Activated naive CD8-positive, alpha-beta T cell treated with anti-CD3 and anti-CD28 coated beads, Interleukin-2, amount 10 ng/mL, durations not matched to agents 7 days and 5 days (primary cell): Measurements from ENCODE around the gene ERVV-1. TPM values are rescaled to one million over a fixed set of nuclear protein-coding genes. Genes with fewer than 3 reads are reported as not detected.

ENCODE experiments used
- ATAC-seq: fragments of 150-1000 bp; cut with Tn5 transposase; one replicate; pipeline ENCODE4 v1.10.0; 2021; ENCODE audit warnings: low read depth, moderate library complexity
- POLR2A ChIA-PET: fragments of 350-600 bp; sonication (Branson Sonifier 250); formaldehyde crosslinking; loops from one replicate; lab custom pipeline; 2021; ENCODE audit warnings: antibody characterized with exemption; lab: Charles Lee
- DNase-seq: peaks from one replicate; pipeline ENCODE4 v3.0.0; 2021
- H3K27ac Mint-ChIP-seq: one replicate; pipeline ENCODE4 v1.8.0; 2022; ENCODE audit warnings: mild to moderate bottlenecking, mixed read lengths
- H3K27me3 Mint-ChIP-seq: one replicate; pipeline ENCODE4 v1.8.0; 2022; ENCODE audit warnings: mild to moderate bottlenecking, moderate library complexity, mixed read lengths
- H3K36me3 Mint-ChIP-seq: one replicate; pipeline ENCODE4 v1.8.0; 2021; ENCODE audit warnings: mild to moderate bottlenecking, mixed read lengths
- H3K4me1 Mint-ChIP-seq: one replicate; pipeline ENCODE4 v1.8.0; 2021; ENCODE audit warnings: mixed read lengths
- H3K4me3 Mint-ChIP-seq: one replicate; pipeline ENCODE4 v1.8.0; 2022; ENCODE audit warnings: mild to moderate bottlenecking, moderate library complexity, mixed read lengths
- H3K9me3 Mint-ChIP-seq: one replicate; pipeline ENCODE4 v1.8.0; 2021; ENCODE audit warnings: mixed read lengths
- total RNA-seq, 2 experiments: library from RNA; stranded (reverse); gene quantifications; one replicate each; pipeline ENCODE4 v1.2.3, GENCODE V29; 2021

ERVV-1 gene
- total RNA-seq, 2 experiments from 2014 or later = not detected

DNA sequence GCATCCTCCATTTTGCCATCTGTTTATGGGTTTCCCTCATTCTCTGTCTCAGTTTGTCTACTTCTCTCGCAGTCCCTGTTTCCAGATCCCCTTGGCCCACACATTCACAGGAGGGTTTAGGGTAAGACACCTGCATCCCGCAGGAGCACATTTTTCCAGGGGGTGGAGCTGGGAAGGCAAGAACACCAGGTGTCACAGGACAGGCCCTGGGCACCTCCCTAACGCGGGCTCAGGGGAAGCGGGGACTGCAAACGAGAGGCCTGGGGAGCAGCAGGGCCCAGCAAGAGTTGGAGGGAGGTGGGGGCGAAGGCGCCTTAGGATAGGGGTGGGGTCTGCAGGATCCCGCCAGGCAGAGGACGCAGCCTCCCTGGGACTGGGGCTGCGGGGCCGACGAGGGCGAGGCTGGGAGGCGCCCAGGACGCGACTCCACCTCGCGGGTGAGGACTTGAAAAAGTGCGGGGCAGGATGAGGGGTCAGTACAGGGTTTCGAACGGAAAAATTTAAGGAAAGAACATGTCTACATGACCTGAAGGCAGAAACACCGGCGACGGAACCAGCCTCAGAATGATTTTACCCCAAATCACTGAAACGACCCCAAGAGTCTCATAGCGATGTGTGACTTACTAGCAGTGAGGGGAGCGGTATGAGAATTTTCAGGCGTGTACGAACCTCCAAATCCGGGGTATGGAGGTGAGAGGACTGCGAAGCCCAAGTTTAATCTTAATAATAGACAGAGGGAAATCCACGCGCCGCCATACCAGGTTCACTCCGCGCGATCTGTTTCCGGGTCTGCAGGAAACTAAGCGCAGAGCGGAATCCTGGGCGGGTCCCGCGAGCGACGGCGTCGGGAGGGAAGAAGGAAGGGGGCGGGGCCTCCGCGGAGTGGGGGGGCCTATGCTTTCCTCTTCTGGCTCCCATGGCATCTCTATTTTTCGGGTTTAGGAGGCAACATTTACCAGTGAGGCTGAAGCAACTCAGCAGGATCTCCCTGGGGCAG lies 23.7 kb downstream of the ERVV-1 start:
- H3K36me3 Mint-ChIP-seq = peaks cover 6% of the 10 kb centered on the region
- peak overlapping the region; percentile 13 for H3K4me3 Mint-ChIP-seq
- ATAC-seq (peak; percentile 70), DNase-seq (peak; percentile 60)
- H3K27ac Mint-ChIP-seq = no peak overlapping the region
- H3K9me3 Mint-ChIP-seq = peaks cover 29% of the 10 kb centered on the region
- H3K4me1 Mint-ChIP-seq = no peaks in the 10 kb centered on the region
- H3K27me3 Mint-ChIP-seq = no peaks in the 10 kb centered on the region
- POLR2A ChIA-PET = no interaction called here

DNA sequence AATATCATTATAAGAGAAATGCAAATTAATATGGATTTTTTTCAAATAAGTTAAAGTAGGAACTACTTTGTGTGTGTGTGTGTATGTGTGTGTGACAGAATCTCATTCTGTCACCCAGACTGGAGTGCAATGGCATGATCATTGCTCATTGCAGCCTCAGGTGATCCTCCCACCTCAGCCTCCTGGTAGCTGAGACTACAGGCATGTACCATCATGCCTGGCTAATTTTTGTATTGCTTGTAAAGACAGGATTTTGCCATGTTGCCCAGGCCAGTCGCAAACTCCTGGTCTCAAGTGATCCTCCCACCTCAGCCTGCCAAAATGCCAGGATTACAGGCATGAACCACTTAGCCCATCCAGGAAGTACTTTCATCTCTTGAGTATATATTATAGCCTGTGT lies 27.6 kb downstream of the ERVV-1 start:
- Mint-ChIP-seq H3K27ac (no peak overlapping the region), H3K4me3 (no peak overlapping the region), H3K9me3 (peaks cover 27% of the 10 kb centered on the region), H3K4me1 (no peaks in the 10 kb centered on the region), H3K36me3 (peaks cover 7% of the 10 kb centered on the region), H3K27me3 (no peaks in the 10 kb centered on the region)
- DNase-seq = no peak
- POLR2A ChIA-PET = no interaction called here
- no peak for ATAC-seq

DNA sequence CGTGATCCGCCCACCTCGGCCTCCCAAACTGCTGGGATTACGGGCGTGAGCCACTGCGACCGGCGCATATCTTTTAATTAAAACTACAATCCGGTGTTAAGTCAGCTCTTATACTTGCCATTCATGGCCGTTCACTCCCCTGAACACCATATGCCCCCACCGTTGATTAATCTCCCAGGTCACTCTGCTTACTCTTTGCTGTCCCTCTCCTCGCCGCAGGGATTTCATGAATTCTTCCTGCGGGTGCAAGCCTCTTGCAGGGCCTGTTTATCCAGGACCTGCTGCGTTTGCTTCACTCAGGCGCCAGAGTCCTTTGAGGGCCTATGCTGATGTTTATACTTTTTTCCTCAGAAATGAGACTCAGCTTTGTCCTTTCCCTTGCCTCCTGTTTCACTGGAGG lies 31.8 kb downstream of the ERVV-1 start:
- ATAC-seq (no peak), DNase-seq (no peak)
- no peaks in the 10 kb centered on the region for H3K27me3 Mint-ChIP-seq
- H3K36me3 Mint-ChIP-seq = peaks cover 2% of the 10 kb centered on the region
- H3K9me3 Mint-ChIP-seq = peaks cover 19% of the 10 kb centered on the region
- no peaks in the 10 kb centered on the region for H3K4me1 Mint-ChIP-seq
- H3K4me3 Mint-ChIP-seq = no peak overlapping the region
- H3K27ac Mint-ChIP-seq = no peak overlapping the region
- POLR2A ChIA-PET = no interaction called here

DNA sequence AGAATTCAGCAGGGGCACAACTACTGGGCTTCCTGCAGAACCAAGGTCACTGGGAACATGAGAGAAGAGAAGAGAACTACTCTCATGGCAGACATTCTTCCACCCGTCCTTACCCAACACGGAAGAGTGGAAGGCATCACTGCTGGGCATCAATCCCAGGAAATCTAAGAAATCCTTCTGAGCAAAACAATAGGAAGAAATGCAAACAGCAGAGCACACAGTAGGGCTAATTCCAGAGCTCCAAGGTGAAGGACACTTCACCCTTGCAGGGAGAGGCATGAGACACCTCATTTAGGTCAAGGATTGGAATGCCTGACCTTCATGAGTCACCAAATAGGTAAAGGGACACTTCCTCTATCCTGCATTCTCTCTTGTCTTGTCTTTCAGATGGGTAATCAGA lies 33.7 kb downstream of the ERVV-1 start:
- POLR2A ChIA-PET = no interaction called here
- H3K4me1 Mint-ChIP-seq = no peaks in the 10 kb centered on the region
- DNase-seq (no peak), ATAC-seq (no peak)
- H3K27ac Mint-ChIP-seq = no peak overlapping the region
- H3K36me3 Mint-ChIP-seq = peaks cover 2% of the 10 kb centered on the region
- peaks cover 21% of the 10 kb centered on the region for H3K9me3 Mint-ChIP-seq
- H3K4me3 Mint-ChIP-seq = no peak overlapping the region
- H3K27me3 Mint-ChIP-seq = no peaks in the 10 kb centered on the region

DNA sequence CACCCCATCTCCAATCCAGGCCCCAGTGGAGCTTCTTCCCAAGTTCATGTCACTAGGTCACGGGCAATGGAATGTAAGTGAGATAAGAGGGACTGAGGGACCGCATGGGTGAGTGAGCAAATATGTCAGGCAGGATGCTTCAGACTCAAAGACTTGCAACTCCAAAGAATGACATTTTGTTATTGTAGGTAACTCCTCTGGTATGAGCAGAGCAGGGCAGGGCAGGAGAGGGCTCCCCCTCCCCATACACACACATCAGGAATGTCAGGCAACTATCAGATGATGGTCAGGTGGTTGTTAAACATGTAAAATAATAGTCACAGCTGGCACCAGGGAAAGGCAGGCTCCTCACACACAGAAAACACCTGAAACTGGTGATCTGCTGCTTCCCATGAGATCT lies 41.4 kb downstream of the ERVV-1 start:
- H3K4me3 Mint-ChIP-seq = no peak overlapping the region
- peaks cover 4% of the 10 kb centered on the region for H3K36me3 Mint-ChIP-seq
- H3K9me3 Mint-ChIP-seq = peaks cover 26% of the 10 kb centered on the region
- ATAC-seq (no peak), DNase-seq (no peak)
- POLR2A ChIA-PET = no interaction called here
- H3K4me1 Mint-ChIP-seq = peaks cover 2% of the 10 kb centered on the region
- no peak overlapping the region for H3K27ac Mint-ChIP-seq
- peaks cover 8% of the 10 kb centered on the region for H3K27me3 Mint-ChIP-seq

DNA sequence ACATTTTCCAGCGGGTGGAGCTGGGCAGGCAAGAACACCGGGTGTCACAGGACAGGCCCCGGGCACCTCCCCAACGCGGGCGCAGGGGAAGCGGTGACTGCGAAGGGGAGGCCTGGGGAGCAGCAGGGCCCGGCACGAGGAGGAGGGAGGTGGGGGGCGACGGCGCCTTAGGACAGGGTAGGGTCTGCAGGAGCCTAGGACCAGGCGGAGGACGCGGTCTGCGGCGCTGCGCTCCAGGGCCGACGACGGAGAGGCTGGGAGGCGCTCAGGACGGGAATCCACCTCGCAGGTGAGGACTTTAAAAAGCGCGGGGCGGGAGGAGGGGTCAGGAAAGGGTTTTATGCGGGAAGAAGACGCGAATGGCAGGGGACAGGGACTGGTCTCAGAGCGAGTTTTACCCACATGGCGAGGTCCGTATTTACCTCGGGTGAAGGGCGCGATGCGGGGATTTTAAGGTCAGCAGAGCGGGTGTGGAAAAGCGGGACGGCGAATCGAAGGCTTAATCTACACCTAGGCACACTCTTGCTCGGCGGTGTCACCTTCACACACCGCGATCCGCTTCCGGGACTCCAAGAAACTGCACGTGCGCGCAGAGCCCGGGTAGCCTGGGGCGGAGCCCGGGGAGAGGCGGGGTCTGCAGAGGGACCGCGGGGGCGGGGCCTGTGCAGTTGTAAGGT lies 44.3 kb downstream of the ERVV-1 start:
- peak; percentile 50 for DNase-seq
- POLR2A ChIA-PET = no interaction called here
- peaks cover 8% of the 10 kb centered on the region for H3K36me3 Mint-ChIP-seq
- no peak for ATAC-seq
- H3K4me3 Mint-ChIP-seq = peak overlapping the region; percentile 57
- H3K27ac Mint-ChIP-seq = peak overlapping the region; percentile 30
- peaks cover 8% of the 10 kb centered on the region for H3K27me3 Mint-ChIP-seq
- peaks cover 31% of the 10 kb centered on the region for H3K9me3 Mint-ChIP-seq
- H3K4me1 Mint-ChIP-seq = peaks cover 2% of the 10 kb centered on the region

Other genes with a start within 250 kb of the ERVV-1 start
- 10 to 100 TPM; 44.3 to 47.3 TPM for gene ZNF600, start 227.1 kb upstream of the ERVV-1 start, total RNA-seq
- gene ZNF28, start 192.3 kb upstream of the ERVV-1 start, total RNA-seq = 10 to 100 TPM; 24.2 to 27.4 TPM
- gene ZNF468, start 156.3 kb upstream of the ERVV-1 start, total RNA-seq = 10 to 100 TPM; 23.8 to 24.2 TPM
- 10 to 100 TPM; 13.0 to 13.3 TPM for gene ZNF320, start 116.3 kb upstream of the ERVV-1 start, total RNA-seq
- 10 to 100 TPM in 1 of 2 experiments, 1 to 10 TPM in 1; 9.8 to 10.4 TPM for gene ZNF888, start 90.5 kb upstream of the ERVV-1 start, total RNA-seq
- gene ZNF816, start 51.0 kb upstream of the ERVV-1 start, total RNA-seq = 10 to 100 TPM; 17.8 to 19.7 TPM
- not detected for gene ERVV-2, start 30.8 kb downstream of the ERVV-1 start, total RNA-seq
- 10 to 100 TPM; 52.2 to 53.2 TPM for gene ZNF160, start 89.5 kb downstream of the ERVV-1 start, total RNA-seq
- gene ZNF415, start 119.0 kb downstream of the ERVV-1 start, total RNA-seq = 1 to 10 TPM in 1 of 2 experiments, under 1 TPM in 1; 0.72 to 1.5 TPM
- 10 to 100 TPM; 17.6 to 17.7 TPM for gene ZNF347, start 145.1 kb downstream of the ERVV-1 start, total RNA-seq
- 10 to 100 TPM; 11.3 to 11.4 TPM for gene ZNF665, start 179.4 kb downstream of the ERVV-1 start, total RNA-seq
- gene ZNF677, start 241.0 kb downstream of the ERVV-1 start, total RNA-seq = 10 to 100 TPM; 17.0 to 17.8 TPM
- gene VN1R2, start 244.4 kb downstream of the ERVV-1 start, total RNA-seq = not detected